Lower lobe of right lung (tissue), 2 donors: ENCODE results near the gene DPY19L3. TPM values are rescaled to one million over a fixed set of nuclear protein-coding genes. Genes with fewer than 3 reads are reported as not detected.

Experiments
- ATAC-seq, 2 donors: fragments of 200-7000 bp; cut with Tn5 transposase; one replicate each; pipeline ENCODE4 v1.9.1; 2020 to 2022; ENCODE audit warnings: mild to moderate bottlenecking in 2 of 2, moderate library complexity in 2 of 2
- DNase-seq: peaks from one replicate; pipeline ENCODE4 v3.0.0-alpha.2; 2020
- H3K27ac ChIP-seq: fragments of 200-600 bp; one replicate; pipeline ENCODE4 v1.8.0; 2022
- H3K27me3 ChIP-seq: fragments of 200-600 bp; one replicate; pipeline ENCODE4 v1.8.0; 2022; ENCODE audit warnings: low read depth
- H3K36me3 ChIP-seq: fragments of 200-600 bp; one replicate; pipeline ENCODE4 v1.8.0; 2022; ENCODE audit warnings: mild to moderate bottlenecking
- H3K4me1 ChIP-seq: fragments of 200-600 bp; one replicate; pipeline ENCODE4 v1.8.0; 2022
- H3K4me3 ChIP-seq: fragments of 200-600 bp; one replicate; pipeline ENCODE4 v1.8.0; 2022; ENCODE audit warnings: mild to moderate bottlenecking
- H3K9me3 ChIP-seq: fragments of 200-600 bp; one replicate; pipeline ENCODE4 v1.8.0; 2022
- CTCF ChIP-seq: fragments of 200-600 bp; IDR thresholded peaks from one replicate; pipeline ENCODE4 v1.8.0; 2022; ENCODE audit warnings: antibody characterized with exemption, mild to moderate bottlenecking
- intact Hi-C: fragments of 100-400 bp; cut with DNase I; formaldehyde crosslinking; loops from one replicate; pipeline ENCODE4 v1.11.0; 2022
- total RNA-seq: library from RNA; stranded (reverse); fragmentation: NEBNext Ultra II Directional; extraction: Animal tissue kit (Norgen Biotek cat#: 25700); gene quantifications from one replicate; pipeline ENCODE4 v1.2.1, GENCODE V29; 2021
- donor health status: DM: no; HTN: yes; CAD: no; lungs with severe emphysema.

Gene DPY19L3
- total RNA-seq, 1 donor from 2014 or later, result 24.9 TPM

GRCh38 chr19:32406161-32407003 lies 812 bp downstream of the DPY19L3 start:
- Histone ChIP-seq H3K4me3 (peak overlapping the region; percentile 84), H3K27me3 (no peaks in the 10 kb centered on the region), H3K9me3 (no peaks in the 10 kb centered on the region), H3K4me1 (peaks cover 22% of the 10 kb centered on the region), H3K27ac (peak overlapping the region; percentile 99), H3K36me3 (peaks cover 23% of the 10 kb centered on the region)
- no peak for TF ChIP-seq CTCF
- DNase-seq (no peak), ATAC-seq (peak in 1 of 2 donors; percentile 2)
- intact Hi-C loops, result no loop called here

DNA sequence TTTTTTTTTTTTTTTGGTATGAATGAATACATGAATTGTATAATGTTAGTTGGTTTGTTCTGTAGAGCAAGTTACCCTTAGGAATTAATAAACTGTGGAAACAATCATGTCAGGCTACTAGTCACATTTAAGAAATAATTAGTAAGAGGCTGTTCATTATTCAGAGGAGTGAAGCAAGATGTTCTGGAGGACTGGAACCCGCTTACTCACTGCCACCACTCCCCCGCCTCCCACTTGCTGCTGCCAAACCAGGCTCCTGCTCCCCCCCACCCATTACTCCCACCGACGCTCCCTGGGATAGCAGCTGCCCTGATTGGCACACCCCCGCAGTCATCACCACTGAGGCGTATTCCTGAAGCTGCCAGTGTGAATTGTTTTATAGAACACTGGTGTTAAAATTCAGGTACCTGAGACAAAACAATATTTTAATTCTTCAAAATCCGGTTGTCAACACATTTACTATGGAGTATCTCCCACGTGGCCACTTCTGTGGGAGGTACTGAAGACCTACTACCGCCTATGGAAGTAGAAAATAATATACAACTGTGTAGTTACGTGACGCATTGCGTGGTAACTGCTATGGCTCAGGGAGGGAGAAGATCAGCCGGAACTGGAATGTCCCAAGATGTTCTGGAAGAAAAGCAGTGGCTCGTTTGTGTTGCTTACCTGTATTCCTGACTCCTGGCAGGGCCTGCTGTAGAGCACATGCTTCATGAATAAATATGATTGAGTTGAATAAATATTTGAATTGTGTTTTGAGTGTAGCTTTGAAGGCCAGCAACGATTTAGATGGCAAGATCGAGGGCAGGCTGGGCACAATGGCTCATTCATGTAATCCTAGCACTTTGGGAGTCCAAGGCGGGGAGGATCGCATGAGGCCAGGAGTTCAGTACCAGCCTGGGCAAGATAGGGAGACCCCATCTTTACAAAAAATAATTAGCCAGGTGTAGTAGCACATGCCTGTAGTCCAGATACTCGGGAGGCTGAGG lies 1.7 kb downstream of the DPY19L3 start:
- ATAC-seq, result peak; percentile 37 to 40

DNA sequence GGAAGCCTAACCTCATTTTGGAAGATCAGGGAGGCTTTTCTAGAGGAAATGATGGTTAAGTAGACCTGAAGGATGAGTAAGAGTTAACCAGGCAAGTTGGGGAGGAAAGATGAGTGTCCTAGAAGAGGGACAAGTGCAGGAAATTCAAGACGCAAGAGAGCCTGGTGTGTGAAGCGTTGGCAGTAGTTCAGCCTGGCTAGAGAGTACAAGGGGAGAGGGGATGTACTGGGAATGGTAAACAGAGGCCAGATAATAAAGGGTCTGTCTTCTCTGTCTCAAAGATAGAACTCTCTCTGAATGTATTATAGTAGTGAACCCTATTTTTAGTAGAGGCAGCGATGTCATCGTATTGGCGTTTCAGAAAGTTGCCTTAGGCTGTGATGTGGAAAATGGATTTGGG lies 9.7 kb downstream of the DPY19L3 start:
- Histone ChIP-seq H3K27me3 (no peaks in the 10 kb centered on the region), H3K4me3 (no peak overlapping the region), H3K9me3 (no peaks in the 10 kb centered on the region), H3K36me3 (peaks cover 39% of the 10 kb centered on the region), H3K4me1 (no peaks in the 10 kb centered on the region), H3K27ac (no peak overlapping the region)
- DNase-seq (no peak), ATAC-seq (no peak)
- intact Hi-C loops, result no loop called here
- TF ChIP-seq CTCF, result no peak

More for the DNA sequence above, 1.7 kb downstream of the DPY19L3 start:
- no peaks in the 10 kb centered on the region for H3K9me3 ChIP-seq
- peaks cover 22% of the 10 kb centered on the region for H3K4me1 ChIP-seq
- no peak for TF ChIP-seq CTCF
- H3K27ac ChIP-seq, result peak overlapping the region; percentile 99
- peak; percentile 65 for DNase-seq
- intact Hi-C loops, result no loop called here
- peaks cover 32% of the 10 kb centered on the region for H3K36me3 ChIP-seq
- peak overlapping the region; percentile 84 for H3K4me3 ChIP-seq
- no peaks in the 10 kb centered on the region for H3K27me3 ChIP-seq

DNA sequence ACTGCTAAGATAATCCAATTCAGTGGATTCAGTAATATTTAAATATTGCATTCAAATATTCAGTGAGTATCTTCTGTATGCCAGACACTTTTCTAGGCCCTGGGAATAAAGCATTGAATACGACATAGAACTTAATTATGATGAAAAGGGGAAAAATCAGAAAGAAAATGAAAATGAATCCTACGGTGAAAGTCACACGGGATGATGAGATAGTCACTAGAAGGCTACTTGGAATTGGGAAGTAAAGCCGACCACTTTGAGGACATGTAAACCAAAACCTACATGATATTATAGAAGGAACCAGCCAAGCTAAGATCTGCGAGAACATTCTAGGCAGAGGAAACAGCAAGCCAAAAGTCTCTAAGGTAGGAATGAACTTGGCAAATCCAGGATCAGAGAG lies 10.1 kb downstream of the DPY19L3 start:
- Histone ChIP-seq H3K27ac (no peak overlapping the region), H3K4me3 (no peak overlapping the region), H3K36me3 (peaks cover 35% of the 10 kb centered on the region), H3K9me3 (no peaks in the 10 kb centered on the region), H3K27me3 (no peaks in the 10 kb centered on the region), H3K4me1 (no peaks in the 10 kb centered on the region)
- DNase-seq, result no peak
- intact Hi-C loops, result no loop called here
- TF ChIP-seq CTCF, result no peak
- ATAC-seq, result no peak

- Histone ChIP-seq H3K27ac (no peak overlapping the region), H3K9me3 (no peaks in the 10 kb centered on the region), H3K27me3 (no peaks in the 10 kb centered on the region), H3K36me3 (peaks cover 23% of the 10 kb centered on the region), H3K4me1 (peaks cover 3% of the 10 kb centered on the region), H3K4me3 (no peak overlapping the region)
- ATAC-seq, result no peak
- TF ChIP-seq CTCF, result no peak
- intact Hi-C loops, result no loop called here
- DNase-seq, result no peak
These were observed 11.3 kb downstream of the DPY19L3 start for GRCh38 chr19:32416749-32417456.
